Activated naive CD4-positive, alpha-beta T cell treated with anti-CD3 and anti-CD28 coated beads, Interleukin-2, amount 10 ng/mL, durations not matched to agents 7 days and 5 days (primary cell): Measurements from ENCODE around the gene GSTT4.

Experiments used
- CTCF ChIA-PET: fragments of 350-600 bp; sonication (Branson Sonifier 250); formaldehyde crosslinking; loops from one replicate; lab custom pipeline; 2021; ENCODE audit warnings: antibody characterized with exemption; lab: Charles Lee
- DNase-seq: peaks from one replicate; pipeline ENCODE4 v3.0.0-alpha.2; 2020
- H3K27ac Mint-ChIP-seq: one replicate; pipeline ENCODE4 v1.8.0; 2021; ENCODE audit warnings: mild to moderate bottlenecking, moderate library complexity, mixed read lengths
- H3K27me3 Mint-ChIP-seq: one replicate; pipeline ENCODE4 v1.8.0; 2021; ENCODE audit warnings: mild to moderate bottlenecking, mixed read lengths
- H3K36me3 Mint-ChIP-seq: one replicate; pipeline ENCODE4 v1.8.0; 2021; ENCODE audit warnings: mixed read lengths
- H3K4me1 Mint-ChIP-seq: one replicate; pipeline ENCODE4 v1.8.0; 2021; ENCODE audit warnings: mixed read lengths
- H3K4me3 Mint-ChIP-seq: one replicate; pipeline ENCODE4 v1.8.0; 2021; ENCODE audit warnings: mild to moderate bottlenecking, moderate library complexity, mixed read lengths
- H3K9me3 Mint-ChIP-seq: one replicate; pipeline ENCODE4 v1.8.0; 2021; ENCODE audit warnings: mixed read lengths

Gene GSTT4

GRCh38 chr22:24033731-24034130, 28.5 kb upstream of the GSTT4 start:
- no peak overlapping the region for H3K4me3 Mint-ChIP-seq
- CTCF ChIA-PET = no interaction called here
- DNase-seq = no peak
- H3K27ac Mint-ChIP-seq = no peak overlapping the region
- peaks cover 36% of the 10 kb centered on the region for H3K36me3 Mint-ChIP-seq
- H3K4me1 Mint-ChIP-seq = peaks cover 18% of the 10 kb centered on the region
- H3K9me3 Mint-ChIP-seq = no peaks in the 10 kb centered on the region
- H3K27me3 Mint-ChIP-seq = no peaks in the 10 kb centered on the region

GRCh38 chr22:24030186-24030702, 25.0 kb upstream of the GSTT4 start:
- no peaks in the 10 kb centered on the region for H3K27me3 Mint-ChIP-seq
- no peak overlapping the region for H3K4me3 Mint-ChIP-seq
- CTCF ChIA-PET = interaction anchor here (0.6 to 1.1 kb wide), 2 partner anchors 11 to 117 kb away, joined by 4 read pairs; no protein-coding TSS in a partner anchor
- H3K4me1 Mint-ChIP-seq = peaks cover 15% of the 10 kb centered on the region
- peaks cover 26% of the 10 kb centered on the region for H3K36me3 Mint-ChIP-seq
- H3K9me3 Mint-ChIP-seq = no peaks in the 10 kb centered on the region
- DNase-seq = no peak
- H3K27ac Mint-ChIP-seq = no peak overlapping the region

GRCh38 chr22:24029304-24029703, 24.1 kb upstream of the GSTT4 start:
- peaks cover 17% of the 10 kb centered on the region for H3K4me1 Mint-ChIP-seq
- DNase-seq = no peak
- H3K36me3 Mint-ChIP-seq = peaks cover 34% of the 10 kb centered on the region
- H3K9me3 Mint-ChIP-seq = peaks cover 1% of the 10 kb centered on the region
- CTCF ChIA-PET = no interaction called here
- no peaks in the 10 kb centered on the region for H3K27me3 Mint-ChIP-seq
- no peak overlapping the region for H3K4me3 Mint-ChIP-seq
- no peak overlapping the region for H3K27ac Mint-ChIP-seq

- DNase-seq = no peak
- Mint-ChIP-seq H3K4me3 (no peak overlapping the region), H3K27ac (no peak overlapping the region), H3K9me3 (peaks cover 2% of the 10 kb centered on the region), H3K27me3 (no peaks in the 10 kb centered on the region), H3K36me3 (peaks cover 36% of the 10 kb centered on the region), H3K4me1 (peaks cover 18% of the 10 kb centered on the region)
- CTCF ChIA-PET = no interaction called here
These were observed 23.3 kb upstream of the GSTT4 start for GRCh38 chr22:24028533-24028932.

- Mint-ChIP-seq H3K27me3 (no peaks in the 10 kb centered on the region), H3K4me3 (no peak overlapping the region), H3K36me3 (peaks cover 40% of the 10 kb centered on the region), H3K4me1 (peaks cover 24% of the 10 kb centered on the region), H3K9me3 (peaks cover 2% of the 10 kb centered on the region), H3K27ac (no peak overlapping the region)
- CTCF ChIA-PET = no interaction called here
- no peak for DNase-seq
These were observed 22.7 kb upstream of the GSTT4 start for GRCh38 chr22:24027991-24028390.

GRCh38 chr22:24027389-24027975, 22.2 kb upstream of the GSTT4 start:
- Mint-ChIP-seq H3K36me3 (peaks cover 40% of the 10 kb centered on the region), H3K27me3 (no peaks in the 10 kb centered on the region), H3K4me1 (peaks cover 26% of the 10 kb centered on the region), H3K4me3 (no peak overlapping the region), H3K9me3 (peaks cover 2% of the 10 kb centered on the region), H3K27ac (no peak overlapping the region)
- DNase-seq = no peak
- CTCF ChIA-PET = no interaction called here

GRCh38 chr22:24026733-24027132, 21.5 kb upstream of the GSTT4 start:
- Mint-ChIP-seq H3K27ac (no peak overlapping the region), H3K4me3 (no peak overlapping the region), H3K9me3 (peaks cover 2% of the 10 kb centered on the region), H3K36me3 (peaks cover 38% of the 10 kb centered on the region), H3K4me1 (peaks cover 28% of the 10 kb centered on the region), H3K27me3 (no peaks in the 10 kb centered on the region)
- DNase-seq = no peak
- CTCF ChIA-PET = no interaction called here

GRCh38 chr22:24026056-24026455, 20.8 kb upstream of the GSTT4 start:
- no peak for DNase-seq
- H3K27me3 Mint-ChIP-seq = no peaks in the 10 kb centered on the region
- CTCF ChIA-PET = no interaction called here
- peaks cover 38% of the 10 kb centered on the region for H3K36me3 Mint-ChIP-seq
- no peak overlapping the region for H3K27ac Mint-ChIP-seq
- H3K4me3 Mint-ChIP-seq = no peak overlapping the region
- H3K9me3 Mint-ChIP-seq = peaks cover 2% of the 10 kb centered on the region
- H3K4me1 Mint-ChIP-seq = peaks cover 28% of the 10 kb centered on the region

GRCh38 chr22:24025475-24025874, 20.2 kb upstream of the GSTT4 start:
- H3K9me3 Mint-ChIP-seq = peaks cover 2% of the 10 kb centered on the region
- no peak overlapping the region for H3K27ac Mint-ChIP-seq
- CTCF ChIA-PET = interaction anchor here (0.9 kb wide), 1 partner anchor 9 kb away, joined by 3 read pairs; no protein-coding TSS in a partner anchor
- H3K4me1 Mint-ChIP-seq = peaks cover 28% of the 10 kb centered on the region
- DNase-seq = no peak
- peaks cover 39% of the 10 kb centered on the region for H3K36me3 Mint-ChIP-seq
- no peak overlapping the region for H3K4me3 Mint-ChIP-seq
- no peaks in the 10 kb centered on the region for H3K27me3 Mint-ChIP-seq

- H3K27ac Mint-ChIP-seq = no peak overlapping the region
- CTCF ChIA-PET = no interaction called here
These were observed 19.1 kb upstream of the GSTT4 start for GRCh38 chr22:24024354-24024753.

GRCh38 chr22:24023204-24023789, 18.0 kb upstream of the GSTT4 start:
- H3K4me3 Mint-ChIP-seq = no peak overlapping the region
- CTCF ChIA-PET = no interaction called here
- peaks cover 26% of the 10 kb centered on the region for H3K4me1 Mint-ChIP-seq
- no peak overlapping the region for H3K27ac Mint-ChIP-seq
- peaks cover 2% of the 10 kb centered on the region for H3K9me3 Mint-ChIP-seq
- H3K27me3 Mint-ChIP-seq = no peaks in the 10 kb centered on the region
- no peak for DNase-seq
- H3K36me3 Mint-ChIP-seq = peaks cover 39% of the 10 kb centered on the region

More at GRCh38 chr22:24024354-24024753, 19.1 kb upstream of the GSTT4 start:
- no peak for DNase-seq
- Mint-ChIP-seq H3K27me3 (no peaks in the 10 kb centered on the region), H3K4me3 (no peak overlapping the region), H3K9me3 (peaks cover 2% of the 10 kb centered on the region), H3K4me1 (peaks cover 28% of the 10 kb centered on the region), H3K36me3 (peaks cover 38% of the 10 kb centered on the region)

- CTCF ChIA-PET = no interaction called here
- Mint-ChIP-seq H3K9me3 (peaks cover 2% of the 10 kb centered on the region), H3K4me1 (peaks cover 20% of the 10 kb centered on the region), H3K4me3 (no peak overlapping the region), H3K27ac (no peak overlapping the region), H3K36me3 (peaks cover 41% of the 10 kb centered on the region), H3K27me3 (no peaks in the 10 kb centered on the region)
- DNase-seq = no peak
These were observed 16.1 kb upstream of the GSTT4 start for GRCh38 chr22:24021304-24021703.

GRCh38 chr22:24016156-24016555, 10.9 kb upstream of the GSTT4 start:
- peaks cover 30% of the 10 kb centered on the region for H3K4me1 Mint-ChIP-seq
- H3K9me3 Mint-ChIP-seq = no peaks in the 10 kb centered on the region
- peaks cover 32% of the 10 kb centered on the region for H3K36me3 Mint-ChIP-seq
- no peak for DNase-seq
- H3K4me3 Mint-ChIP-seq = no peak overlapping the region
- H3K27me3 Mint-ChIP-seq = peaks cover 2% of the 10 kb centered on the region
- no peak overlapping the region for H3K27ac Mint-ChIP-seq
- CTCF ChIA-PET = interaction anchor here (0.6 kb wide), 1 partner anchor 9 kb away, joined by 3 read pairs; no protein-coding TSS in a partner anchor

GRCh38 chr22:24011735-24012068, 6.4 kb upstream of the GSTT4 start:
- Mint-ChIP-seq H3K27ac (peak overlapping the region; percentile 95), H3K27me3 (peaks cover 22% of the 10 kb centered on the region), H3K36me3 (peaks cover 19% of the 10 kb centered on the region), H3K4me1 (peaks cover 31% of the 10 kb centered on the region), H3K9me3 (no peaks in the 10 kb centered on the region), H3K4me3 (peak overlapping the region; percentile 97)
- DNase-seq = no peak
- CTCF ChIA-PET = no interaction called here

- H3K36me3 Mint-ChIP-seq = peaks cover 12% of the 10 kb centered on the region
- DNase-seq = no peak
- peaks cover 31% of the 10 kb centered on the region for H3K27me3 Mint-ChIP-seq
- no peaks in the 10 kb centered on the region for H3K9me3 Mint-ChIP-seq
- H3K4me3 Mint-ChIP-seq = peak overlapping the region; percentile 55
- CTCF ChIA-PET = interaction anchor here (1.1 to 1.4 kb wide), 2 partner anchors 147 to 165 kb away, joined by 3 to 4 read pairs; no protein-coding TSS in a partner anchor
- peak overlapping the region; percentile 86 for H3K27ac Mint-ChIP-seq
- H3K4me1 Mint-ChIP-seq = peaks cover 31% of the 10 kb centered on the region
These were observed 4.8 kb upstream of the GSTT4 start for GRCh38 chr22:24010018-24010391.
